A673 (cell line): ENCODE measurements around the gene TBC1D16.

Experiments
- EZH2 ChIP-seq: fragments of 200-600 bp; sonication (generic); IDR thresholded peaks from 2 replicates; pipeline ENCODE4 v1.6.1; 2017; ENCODE audit warnings: borderline replicate concordance, low read depth, mild to moderate bottlenecking, mixed read lengths, antibody characterized with exemption, low read length; ENCODE audit not compliant: poor library complexity, severe bottlenecking
- TF ChIP-seq, protein P1 (sequence below): fragments of 300-800, 200-600 bp; sonication (generic); conservative IDR thresholded peaks from 2 replicates; pipeline ENCODE4 v1.5.1; 2017; ENCODE audit warnings: low read depth, mild to moderate bottlenecking, antibody characterized with exemption, low read length, moderate library complexity, mixed read lengths

DNA sequence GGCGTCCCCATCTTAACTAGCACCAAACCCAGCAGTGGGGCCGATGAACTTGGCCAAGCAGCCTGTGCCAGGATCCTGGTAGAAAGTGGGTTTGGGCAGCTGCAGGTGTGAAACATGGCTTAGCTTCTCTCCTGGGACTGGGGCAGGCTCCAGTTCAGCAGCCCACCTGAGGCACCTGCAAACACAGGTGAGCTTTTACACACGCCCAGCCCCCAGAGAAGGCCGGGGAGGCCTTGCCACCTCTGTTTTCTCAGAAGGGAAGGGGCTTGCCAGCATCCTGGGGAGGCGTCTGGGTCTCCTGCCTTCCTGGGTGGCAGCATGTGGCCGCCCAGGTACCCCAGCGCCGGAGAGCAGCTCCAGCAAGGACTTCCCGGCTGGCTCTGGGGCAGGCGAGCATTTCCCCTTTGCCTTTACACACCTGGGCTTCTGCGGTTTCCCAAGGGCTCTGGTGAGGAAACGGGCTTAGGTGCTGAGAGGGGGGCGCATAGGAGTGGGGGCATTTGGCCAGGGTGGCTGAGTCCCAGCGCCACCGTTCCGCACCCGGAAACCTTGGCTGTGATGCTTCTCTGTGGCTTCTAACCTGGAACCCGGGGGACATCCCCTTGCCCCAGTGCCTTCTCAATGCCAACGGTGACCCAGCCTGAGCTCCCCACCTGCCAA is 114.8 kb downstream of the TBC1D16 start:
- TF ChIP-seq, protein P1, sequence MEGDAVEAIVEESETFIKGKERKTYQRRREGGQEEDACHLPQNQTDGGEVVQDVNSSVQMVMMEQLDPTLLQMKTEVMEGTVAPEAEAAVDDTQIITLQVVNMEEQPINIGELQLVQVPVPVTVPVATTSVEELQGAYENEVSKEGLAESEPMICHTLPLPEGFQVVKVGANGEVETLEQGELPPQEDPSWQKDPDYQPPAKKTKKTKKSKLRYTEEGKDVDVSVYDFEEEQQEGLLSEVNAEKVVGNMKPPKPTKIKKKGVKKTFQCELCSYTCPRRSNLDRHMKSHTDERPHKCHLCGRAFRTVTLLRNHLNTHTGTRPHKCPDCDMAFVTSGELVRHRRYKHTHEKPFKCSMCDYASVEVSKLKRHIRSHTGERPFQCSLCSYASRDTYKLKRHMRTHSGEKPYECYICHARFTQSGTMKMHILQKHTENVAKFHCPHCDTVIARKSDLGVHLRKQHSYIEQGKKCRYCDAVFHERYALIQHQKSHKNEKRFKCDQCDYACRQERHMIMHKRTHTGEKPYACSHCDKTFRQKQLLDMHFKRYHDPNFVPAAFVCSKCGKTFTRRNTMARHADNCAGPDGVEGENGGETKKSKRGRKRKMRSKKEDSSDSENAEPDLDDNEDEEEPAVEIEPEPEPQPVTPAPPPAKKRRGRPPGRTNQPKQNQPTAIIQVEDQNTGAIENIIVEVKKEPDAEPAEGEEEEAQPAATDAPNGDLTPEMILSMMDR: no peak
- TF ChIP-seq EZH2: no peak
